Caki2 (cell line): ENCODE measurements around the gene HIVEP2. TPM values are rescaled to one million over a fixed set of nuclear protein-coding genes. Genes with fewer than 3 reads are reported as not detected.

ENCODE experiments used
- DNase-seq: peaks from one replicate; pipeline ENCODE4 v3.0.0-alpha.2; 2015; ENCODE audit warnings: low read depth
- in situ Hi-C: cut with HindIII; loops from 2 replicates; pipeline ENCODE4 v1.10.0; 2016; ENCODE audit warnings: low sequenced_read_pairs, low pct_unique_long_range_greater_than_20kb, mixed read lengths
- total RNA-seq: library from RNA; depleted of rRNA; stranded (reverse); fragments of >200 nt; shearing (Covaris generic); gene quantifications from 2 replicates; pipeline ENCODE4 v1.2.3, GENCODE V29; 2014; ENCODE audit warnings: low replicate concordance

HIVEP2 gene
- total RNA-seq, 1 experiment from 2014 or later: 3.5 TPM

GRCh38 chr6:142932889-142933288, 12.1 kb downstream of the HIVEP2 start:
- in situ Hi-C loops: no loop called here
- DNase-seq: no peak

GRCh38 chr6:142929751-142930358, 15.1 kb downstream of the HIVEP2 start:
- in situ Hi-C loops: no loop called here
- no peak for DNase-seq

- in situ Hi-C loops: no loop called here
- no peak for DNase-seq
Measured at GRCh38 chr6:142927904-142928303, 17.1 kb downstream of the HIVEP2 start.

GRCh38 chr6:142927271-142927580, 17.8 kb downstream of the HIVEP2 start:
- in situ Hi-C loops: no loop called here
- no peak for DNase-seq

- in situ Hi-C loops: no loop called here
- DNase-seq: peak; percentile 69
Measured at GRCh38 chr6:142926494-142927270, 18.3 kb downstream of the HIVEP2 start.

GRCh38 chr6:142926177-142926493, 18.8 kb downstream of the HIVEP2 start:
- in situ Hi-C loops: no loop called here
- DNase-seq: no peak

- DNase-seq: no peak
- in situ Hi-C loops: no loop called here
Measured at GRCh38 chr6:142925575-142926110, 19.3 kb downstream of the HIVEP2 start.

- in situ Hi-C loops: no loop called here
- DNase-seq: no peak
Measured at GRCh38 chr6:142918339-142919042, 26.5 kb downstream of the HIVEP2 start.

GRCh38 chr6:142916881-142917280, 28.1 kb downstream of the HIVEP2 start:
- DNase-seq: no peak
- in situ Hi-C loops: no loop called here

GRCh38 chr6:142914937-142915697, 29.9 kb downstream of the HIVEP2 start:
- in situ Hi-C loops: no loop called here
- no peak for DNase-seq

- in situ Hi-C loops: no loop called here
- DNase-seq: no peak
Measured at GRCh38 chr6:142914369-142914768, 30.6 kb downstream of the HIVEP2 start.

GRCh38 chr6:142913511-142914047, 31.4 kb downstream of the HIVEP2 start:
- DNase-seq: no peak
- in situ Hi-C loops: no loop called here

- DNase-seq: no peak
- in situ Hi-C loops: no loop called here
Measured at GRCh38 chr6:142913036-142913510, 31.9 kb downstream of the HIVEP2 start.

- in situ Hi-C loops: no loop called here
- DNase-seq: no peak
Measured at GRCh38 chr6:142912125-142912524, 32.9 kb downstream of the HIVEP2 start.

GRCh38 chr6:142911430-142911829, 33.5 kb downstream of the HIVEP2 start:
- DNase-seq: no peak
- in situ Hi-C loops: no loop called here

GRCh38 chr6:142909686-142910085, 35.3 kb downstream of the HIVEP2 start:
- no peak for DNase-seq
- in situ Hi-C loops: no loop called here

GRCh38 chr6:142908235-142908634, 36.7 kb downstream of the HIVEP2 start:
- no peak for DNase-seq
- in situ Hi-C loops: no loop called here

GRCh38 chr6:142907544-142907943, 37.4 kb downstream of the HIVEP2 start:
- DNase-seq: no peak
- in situ Hi-C loops: no loop called here
